Measurements from ENCODE around the gene NRP2. TPM values are rescaled to one million over a fixed set of nuclear protein-coding genes. Genes with fewer than 3 reads are reported as not detected.

NRP2 gene
- total RNA-seq, 1 donor from 2014 or later = 76.7 TPM

DNA sequence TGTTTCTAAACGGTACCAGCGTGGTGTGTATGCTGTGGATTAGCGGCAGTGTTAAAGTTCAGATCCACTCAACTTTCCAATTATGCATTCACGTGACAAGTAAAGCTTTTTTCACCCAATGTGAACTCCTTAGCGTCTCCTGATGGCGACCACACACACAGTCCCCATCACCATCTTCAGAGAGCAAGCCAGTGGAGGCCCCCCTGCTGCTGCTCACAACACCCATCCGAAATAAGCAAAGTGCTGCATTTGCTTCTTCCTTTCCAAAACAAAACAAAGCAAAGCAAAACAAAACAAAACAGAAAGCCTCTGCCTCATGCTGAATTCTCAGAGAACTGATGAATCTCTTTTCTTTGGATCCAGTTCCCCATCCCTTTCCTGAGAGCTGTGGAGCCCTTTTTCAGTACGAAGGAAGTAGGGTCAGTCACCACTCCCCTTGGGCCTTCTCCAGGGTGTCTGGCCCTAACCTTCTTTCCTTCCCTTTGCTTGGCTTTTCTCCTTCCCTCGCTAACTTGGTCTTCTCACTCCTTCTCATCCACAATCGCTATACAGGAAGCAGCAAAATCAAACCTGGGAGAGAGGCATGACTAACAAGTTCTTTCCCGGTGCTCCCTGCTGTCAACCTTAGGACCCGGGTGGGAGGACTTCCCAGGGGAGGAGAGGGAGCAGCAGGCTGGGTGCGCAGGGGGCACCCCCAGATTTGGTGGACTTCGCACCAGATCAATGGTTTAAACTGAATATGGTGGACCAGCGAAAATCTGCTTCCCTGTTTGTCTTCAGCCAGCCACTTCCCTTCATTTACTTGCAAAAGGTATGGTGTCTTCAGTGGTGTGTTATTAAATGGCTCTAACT, 56.0 kb downstream of the NRP2 start:
- H3K36me3 ChIP-seq (ENCODE audit: insufficient read depth, low read length) = peaks cover 36% of the 10 kb centered on the region
- H3K27ac Mint-ChIP-seq (ENCODE audit: unreplicated experiment) = no peak overlapping the region

DNA sequence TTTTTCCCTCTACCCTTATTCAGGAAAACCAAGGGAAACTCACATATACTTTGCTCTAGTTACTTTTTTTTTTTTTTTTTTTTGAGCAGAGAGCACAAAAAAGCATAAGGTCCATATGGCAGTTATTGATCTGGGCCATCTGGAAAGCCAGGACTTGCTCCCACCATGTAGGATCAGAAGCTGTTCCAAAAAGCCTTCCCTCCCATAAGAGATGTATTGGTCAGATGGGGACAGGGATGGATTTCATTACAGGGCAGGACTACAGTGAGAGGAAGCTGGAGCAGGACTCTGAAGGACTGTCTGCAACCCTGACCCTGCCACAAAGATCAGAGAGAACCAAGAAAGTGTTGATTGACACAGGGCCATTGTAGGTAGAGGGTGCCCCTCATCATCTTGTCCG, 57.3 kb downstream of the NRP2 start:
- Histone ChIP-seq H3K27me3 (ENCODE audit: insufficient read depth, low read length) (no peaks in the 10 kb centered on the region), H3K36me3 (ENCODE audit: insufficient read depth, low read length) (peaks cover 42% of the 10 kb centered on the region), H3K4me2 (ENCODE audit: low read length) (no peak overlapping the region), H3K9me3 (ENCODE audit: insufficient read depth, low read depth, low read length) (no peaks in the 10 kb centered on the region), H3K27ac (ENCODE audit: low read depth, low read length) (no peak overlapping the region), H4K20me1 (ENCODE audit: insufficient read depth, low read length) (no peaks in the 10 kb centered on the region), H3K4me3 (ENCODE audit: insufficient read depth, low read depth, low read length) (no peak overlapping the region), H3K4me1 (ENCODE audit: insufficient read depth, low read length) (peaks cover 6% of the 10 kb centered on the region), H3K9ac (ENCODE audit: low read length) (no peak overlapping the region), H2AFZ (ENCODE audit: low read depth, low read length) (no peak overlapping the region), H3K79me2 (ENCODE audit: insufficient read depth, low read length) (no peaks in the 10 kb centered on the region)
- H3K27ac Mint-ChIP-seq (ENCODE audit: unreplicated experiment) = no peak overlapping the region
- peaks cover 11% of the 10 kb centered on the region for H3K27me3 Mint-ChIP-seq (ENCODE audit: low read depth, unreplicated experiment)
- H3K4me1 Mint-ChIP-seq (ENCODE audit: low read depth, unreplicated experiment) = peaks cover 6% of the 10 kb centered on the region
- FAIRE-seq (no peak), DNase-seq (ENCODE audit: low read depth) (no peak)
- no peak for TF ChIP-seq EZH2 (IDR thresholded peaks at IDR 0.05; ENCODE audit: insufficient read depth, low read length)
- TF ChIP-seq, protein P1, sequence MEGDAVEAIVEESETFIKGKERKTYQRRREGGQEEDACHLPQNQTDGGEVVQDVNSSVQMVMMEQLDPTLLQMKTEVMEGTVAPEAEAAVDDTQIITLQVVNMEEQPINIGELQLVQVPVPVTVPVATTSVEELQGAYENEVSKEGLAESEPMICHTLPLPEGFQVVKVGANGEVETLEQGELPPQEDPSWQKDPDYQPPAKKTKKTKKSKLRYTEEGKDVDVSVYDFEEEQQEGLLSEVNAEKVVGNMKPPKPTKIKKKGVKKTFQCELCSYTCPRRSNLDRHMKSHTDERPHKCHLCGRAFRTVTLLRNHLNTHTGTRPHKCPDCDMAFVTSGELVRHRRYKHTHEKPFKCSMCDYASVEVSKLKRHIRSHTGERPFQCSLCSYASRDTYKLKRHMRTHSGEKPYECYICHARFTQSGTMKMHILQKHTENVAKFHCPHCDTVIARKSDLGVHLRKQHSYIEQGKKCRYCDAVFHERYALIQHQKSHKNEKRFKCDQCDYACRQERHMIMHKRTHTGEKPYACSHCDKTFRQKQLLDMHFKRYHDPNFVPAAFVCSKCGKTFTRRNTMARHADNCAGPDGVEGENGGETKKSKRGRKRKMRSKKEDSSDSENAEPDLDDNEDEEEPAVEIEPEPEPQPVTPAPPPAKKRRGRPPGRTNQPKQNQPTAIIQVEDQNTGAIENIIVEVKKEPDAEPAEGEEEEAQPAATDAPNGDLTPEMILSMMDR (IDR thresholded peaks at IDR 0.05; ENCODE audit: insufficient read depth, low read depth, low read length) = no peak
- H3K4me3 Mint-ChIP-seq (ENCODE audit: unreplicated experiment) = no peak overlapping the region
- H3K36me3 Mint-ChIP-seq (ENCODE audit: low read depth, unreplicated experiment) = peaks cover 48% of the 10 kb centered on the region
- peaks cover 2% of the 10 kb centered on the region for H3K9me3 Mint-ChIP-seq (ENCODE audit: unreplicated experiment)

More for the DNA sequence above, 56.0 kb downstream of the NRP2 start:
- TF ChIP-seq, protein P1 (IDR thresholded peaks at IDR 0.05; ENCODE audit: insufficient read depth, low read depth, low read length) = no peak
- no peak for TF ChIP-seq EZH2 (IDR thresholded peaks at IDR 0.05; ENCODE audit: insufficient read depth, low read length)
- Histone ChIP-seq H3K4me2 (ENCODE audit: low read length) (peak overlapping the region; percentile 7), H3K27ac (ENCODE audit: low read depth, low read length) (no peak overlapping the region), H3K9ac (ENCODE audit: low read length) (no peak overlapping the region), H3K79me2 (ENCODE audit: insufficient read depth, low read length) (no peaks in the 10 kb centered on the region), H3K4me1 (ENCODE audit: insufficient read depth, low read length) (peaks cover 14% of the 10 kb centered on the region), H3K4me3 (ENCODE audit: insufficient read depth, low read depth, low read length) (no peak overlapping the region), H2AFZ (ENCODE audit: low read depth, low read length) (no peak overlapping the region), H3K27me3 (ENCODE audit: insufficient read depth, low read length) (no peaks in the 10 kb centered on the region), H4K20me1 (ENCODE audit: insufficient read depth, low read length) (no peaks in the 10 kb centered on the region), H3K9me3 (ENCODE audit: insufficient read depth, low read depth, low read length) (no peaks in the 10 kb centered on the region)
- FAIRE-seq = no peak
- DNase-seq (ENCODE audit: low read depth) = no peak
- peaks cover 4% of the 10 kb centered on the region for H3K27me3 Mint-ChIP-seq (ENCODE audit: low read depth, unreplicated experiment)
- H3K9me3 Mint-ChIP-seq (ENCODE audit: unreplicated experiment) = peaks cover 2% of the 10 kb centered on the region
- no peak overlapping the region for H3K4me3 Mint-ChIP-seq (ENCODE audit: unreplicated experiment)
- H3K4me1 Mint-ChIP-seq (ENCODE audit: low read depth, unreplicated experiment) = peaks cover 18% of the 10 kb centered on the region
- peaks cover 39% of the 10 kb centered on the region for H3K36me3 Mint-ChIP-seq (ENCODE audit: low read depth, unreplicated experiment)

DNA sequence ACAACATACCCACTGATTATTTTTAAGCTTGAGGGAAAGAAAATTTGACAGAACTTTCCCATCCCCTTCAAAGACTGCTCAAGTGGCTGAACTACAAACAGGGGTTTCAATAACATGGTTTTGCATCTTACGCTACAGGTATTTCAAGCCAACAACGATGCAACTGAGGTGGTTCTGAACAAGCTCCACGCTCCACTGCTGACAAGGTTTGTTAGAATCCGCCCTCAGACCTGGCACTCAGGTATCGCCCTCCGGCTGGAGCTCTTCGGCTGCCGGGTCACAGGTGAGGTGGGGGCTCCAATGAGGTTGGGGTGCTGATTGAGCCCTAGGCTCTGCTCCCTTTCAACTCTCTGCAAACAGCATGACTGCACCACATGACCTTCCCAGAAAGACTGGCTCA, 58.1 kb downstream of the NRP2 start:
- FAIRE-seq = no peak
- no peak overlapping the region for H3K27ac Mint-ChIP-seq (ENCODE audit: unreplicated experiment)
- peaks cover 2% of the 10 kb centered on the region for H3K9me3 Mint-ChIP-seq (ENCODE audit: unreplicated experiment)
- Histone ChIP-seq H3K9ac (ENCODE audit: low read length) (no peak overlapping the region), H3K27ac (ENCODE audit: low read depth, low read length) (no peak overlapping the region), H4K20me1 (ENCODE audit: insufficient read depth, low read length) (no peaks in the 10 kb centered on the region), H3K4me2 (ENCODE audit: low read length) (no peak overlapping the region), H3K27me3 (ENCODE audit: insufficient read depth, low read length) (no peaks in the 10 kb centered on the region), H3K79me2 (ENCODE audit: insufficient read depth, low read length) (no peaks in the 10 kb centered on the region), H3K4me1 (ENCODE audit: insufficient read depth, low read length) (no peaks in the 10 kb centered on the region), H3K4me3 (ENCODE audit: insufficient read depth, low read depth, low read length) (no peak overlapping the region), H3K9me3 (ENCODE audit: insufficient read depth, low read depth, low read length) (no peaks in the 10 kb centered on the region), H2AFZ (ENCODE audit: low read depth, low read length) (no peak overlapping the region), H3K36me3 (ENCODE audit: insufficient read depth, low read length) (peaks cover 42% of the 10 kb centered on the region)
- H3K4me3 Mint-ChIP-seq (ENCODE audit: unreplicated experiment) = no peak overlapping the region
- DNase-seq (ENCODE audit: low read depth) = no peak
- peaks cover 54% of the 10 kb centered on the region for H3K36me3 Mint-ChIP-seq (ENCODE audit: low read depth, unreplicated experiment)
- H3K4me1 Mint-ChIP-seq (ENCODE audit: low read depth, unreplicated experiment) = no peaks in the 10 kb centered on the region
- H3K27me3 Mint-ChIP-seq (ENCODE audit: low read depth, unreplicated experiment) = peaks cover 11% of the 10 kb centered on the region
- TF ChIP-seq, protein P1 (IDR thresholded peaks at IDR 0.05; ENCODE audit: insufficient read depth, low read depth, low read length) = no peak
- no peak for TF ChIP-seq EZH2 (IDR thresholded peaks at IDR 0.05; ENCODE audit: insufficient read depth, low read length)

All from astrocyte (in vitro differentiated cells and primary cell).